Endothelial cell of umbilical vein (primary cell): Measurements from ENCODE around the gene PPP1R3A. TPM values are rescaled to one million over a fixed set of nuclear protein-coding genes. Genes with fewer than 3 reads are reported as not detected.

ENCODE experiments used
- BruUV-seq: library from RNA; stranded (reverse); fragments of 400-500 nt; replicated peaks from 2 replicates; lab custom pipeline; 2021; lab: Mats Ljungman, UMichigan
- CTCF ChIA-PET: fragments of 300-600, 350-600 bp; sonication (Branson Sonifier 250); formaldehyde crosslinking; loops from one replicate; lab custom pipeline; 2021; ENCODE audit warnings: antibody characterized with exemption, inconsistent platforms; lab: Charles Lee
- POLR2A ChIA-PET: fragments of 300-600, 350-600 bp; sonication (Branson Sonifier 250); formaldehyde crosslinking; loops from one replicate; lab custom pipeline; 2021; ENCODE audit warnings: antibody characterized with exemption, inconsistent platforms; lab: Charles Lee
- DNase-seq: peaks from one replicate; pipeline ENCODE4 v3.0.0-alpha.2; 2011; ENCODE audit warnings: low read depth, low spot score
- FAIRE-seq: peaks from 2 replicates; lab custom pipeline; 2011; peaks lifted over from hg19 to GRCh38; lab: Jason Lieb, UNC
- H2AFZ ChIP-seq: 2 replicates; pipeline ENCODE4 v1.6.0; 2012; ENCODE audit warnings: low read depth, low read length, control low read depth, inconsistent platforms
- H3K27ac ChIP-seq: 2 replicates; pipeline ENCODE4 v1.5.1; 2011; ENCODE audit warnings: low read depth, mild to moderate bottlenecking, control low read depth, low read length, moderate library complexity; ENCODE audit not compliant: insufficient read depth
- H3K27me3 ChIP-seq, 2 experiments: 2 replicates each; pipeline versions ENCODE4 v1.6.0 to v1.6.1; 2011; ENCODE audit warnings: low read length in 2 of 2, mixed read lengths in 1 of 2; ENCODE audit not compliant: control insufficient read depth in 2 of 2, insufficient read depth in 2 of 2
- H3K36me3 ChIP-seq, 2 experiments: 2 replicates in 1 of 2; 3 replicates in 1 of 2; pipeline ENCODE4 v1.5.1; 2011; ENCODE audit warnings: low read length in 2 of 2, mild to moderate bottlenecking in 1 of 2, moderate library complexity in 1 of 2; ENCODE audit not compliant: control insufficient read depth in 2 of 2, insufficient read depth in 2 of 2; ENCODE audit errors: extremely low read depth in 1 of 2
- H3K4me1 ChIP-seq: 3 replicates; pipeline ENCODE4 v1.5.1; 2011; ENCODE audit warnings: mild to moderate bottlenecking, low read length; ENCODE audit not compliant: control insufficient read depth, insufficient read depth; ENCODE audit errors: extremely low read depth
- H3K4me2 ChIP-seq: 2 replicates; pipeline ENCODE4 v1.6.1; 2011; ENCODE audit warnings: low read length, control low read depth, mixed read lengths; ENCODE audit not compliant: insufficient read depth
- H3K4me3 ChIP-seq, 3 experiments: fragments of 200-600 bp in 1 of 3; sonication (generic), shearing (Covaris generic) in 1 of 3; replicated peaks in 1 of 3; 2 replicates each; pipeline ENCODE4 v1.5.1; 2011 to 2016; ENCODE audit warnings: control low read depth in 3 of 3, low read length in 3 of 3, mild to moderate bottlenecking in 2 of 3, inconsistent platforms in 1 of 3, low read depth in 1 of 3, moderate library complexity in 1 of 3; ENCODE audit not compliant: insufficient read depth in 1 of 3
- H3K79me2 ChIP-seq: 2 replicates; pipeline ENCODE4 v1.6.0; 2012; ENCODE audit warnings: low read length, inconsistent platforms; ENCODE audit not compliant: control insufficient read depth, insufficient read depth
- H3K9ac ChIP-seq: replicated peaks from 2 replicates; pipeline ENCODE3; 2011; ENCODE audit warnings: low read length, control low read depth; ENCODE audit not compliant: insufficient read depth; ENCODE audit errors: extremely low read depth
- H3K9me1 ChIP-seq: replicated peaks from 3 replicates; pipeline ENCODE4 v1.6.0; 2011; ENCODE audit warnings: mild to moderate bottlenecking, low read length; ENCODE audit not compliant: control insufficient read depth, insufficient read depth; ENCODE audit errors: extremely low read depth
- H3K9me3 ChIP-seq: replicated peaks from 2 replicates; pipeline ENCODE4 v1.5.1; 2012; ENCODE audit warnings: low read length, inconsistent platforms; ENCODE audit not compliant: control insufficient read depth, insufficient read depth
- H4K20me1 ChIP-seq: replicated peaks from 2 replicates; pipeline ENCODE3; 2011; ENCODE audit warnings: mild to moderate bottlenecking, low read length; ENCODE audit not compliant: control insufficient read depth, insufficient read depth; ENCODE audit errors: extremely low read depth
- EZH2 ChIP-seq: IDR thresholded peaks from 2 replicates; pipeline ENCODE4 v1.6.1; 2012; ENCODE audit warnings: borderline replicate concordance, low read depth, mild to moderate bottlenecking, moderate library complexity, low read length, inconsistent platforms; ENCODE audit not compliant: severe bottlenecking
- FOS ChIP-seq: IDR thresholded peaks from 2 replicates; pipeline ENCODE4 v1.6.1; 2011; ENCODE audit warnings: mild to moderate bottlenecking, low read length, moderate library complexity, borderline replicate concordance; ENCODE audit not compliant: insufficient read depth
- GATA2 ChIP-seq: IDR thresholded peaks from 2 replicates; pipeline ENCODE4 v1.7.0; 2011; ENCODE audit warnings: low read depth, mild to moderate bottlenecking, moderate library complexity, mixed read lengths, low read length; ENCODE audit not compliant: insufficient read length, insufficient read depth
- JUN ChIP-seq: IDR thresholded peaks from 2 replicates; pipeline ENCODE4 v1.6.1; 2011; ENCODE audit warnings: borderline replicate concordance, low read depth; ENCODE audit not compliant: insufficient read length, insufficient read depth
- MYC ChIP-seq: IDR thresholded peaks from one replicate; pipeline ENCODE4 v1.6.1; 2011; ENCODE audit warnings: mild to moderate bottlenecking, low read depth, low read length
- POLR2A ChIP-seq: IDR thresholded peaks from 2 replicates; pipeline ENCODE4 v1.6.1; 2012; ENCODE audit warnings: low read depth, mild to moderate bottlenecking, control low read depth, low read length
- POLR2AphosphoS5 ChIP-seq: IDR thresholded peaks from 2 replicates; pipeline ENCODE4 v1.6.1; 2012; ENCODE audit warnings: low read depth, mild to moderate bottlenecking, control low read depth, low read length, moderate library complexity; ENCODE audit not compliant: insufficient read depth
- dilution Hi-C: fragments of 300-500 bp; cut with MboI; formaldehyde crosslinking; loops from one replicate; pipeline ENCODE4 v1.15.0; 2019; ENCODE audit warnings: low sequenced_read_pairs; ENCODE audit not compliant: extremely low pct_ligation_motif_present
- intact Hi-C: fragments of 100-400 bp; cut with micrococcal nuclease; formaldehyde crosslinking; loops from one replicate; pipeline ENCODE4 v1.10.0; 2022
- polyA plus RNA-seq, 4 experiments: library from polyadenylated mRNA; depleted of rRNA in 3 of 4; stranded (reverse) in 3 of 4; unstranded in 1 of 4; fragments of >200 nt; gene quantifications; 2 replicates each; pipeline versions ENCODE4 v1.2.1 to v1.2.3, GENCODE V29; 2011 to 2012; ENCODE audit warnings: missing spikeins in 1 of 4
- total RNA-seq: library from RNA; stranded (reverse); gene quantifications from 2 replicates; pipeline ENCODE4 v1.2.3, GENCODE V29; 2021
- TF ChIP-seq, protein P1 (sequence below), 2 donors: IDR thresholded peaks; 1 replicate in 1 of 2; 2 replicates in 1 of 2; pipeline ENCODE4 v1.5.1; 2011; ENCODE audit warnings: low read length in 2 of 2, mild to moderate bottlenecking in 2 of 2, moderate library complexity in 2 of 2, control low read depth in 1 of 2, inconsistent platforms in 1 of 2, low read depth in 1 of 2; ENCODE audit not compliant: insufficient read depth in 1 of 2; ENCODE audit errors: extremely low read depth in 1 of 2
- TF ChIP-seq, protein P2 (sequence below): IDR thresholded peaks from 2 replicates; pipeline ENCODE4 v1.6.1; 2011; ENCODE audit not compliant: insufficient read depth, insufficient read length

Gene PPP1R3A
- total and polyA plus RNA-seq, 2 donors (not counting 3 experiments of a cell fraction or from before 2014, with no cell fraction given): not detected

DNA sequence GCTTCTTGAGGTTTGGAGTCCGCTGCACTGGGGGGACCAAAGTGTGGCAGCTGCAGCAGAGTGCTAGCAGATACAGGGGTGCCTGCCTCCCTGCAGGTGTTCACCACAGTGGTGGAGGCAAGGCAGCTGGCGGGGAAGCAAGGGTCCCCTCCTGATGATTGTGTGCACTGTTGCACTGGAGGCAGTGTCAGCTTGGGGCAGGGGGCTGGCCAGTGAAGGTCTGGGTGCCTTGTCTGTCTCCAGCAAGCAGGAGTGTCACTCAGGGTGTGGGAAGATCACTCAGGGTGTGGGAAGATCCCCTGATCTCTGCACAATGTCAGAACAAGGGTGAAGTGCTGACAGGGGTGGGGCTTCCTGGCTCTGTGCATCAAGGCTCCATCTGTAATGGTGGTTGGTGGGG, 36.3 kb upstream of the PPP1R3A start:
- H3K27ac ChIP-seq: no peak overlapping the region
- CTCF ChIA-PET: no interaction called here
- no peak for FAIRE-seq
- no peak overlapping the region for H3K4me3 ChIP-seq
- H3K4me1 ChIP-seq: no peaks in the 10 kb centered on the region
- H3K27me3 ChIP-seq: no peaks in the 10 kb centered on the region
- H2AFZ ChIP-seq: no peak overlapping the region
- no peaks in the 10 kb centered on the region for H3K36me3 ChIP-seq
- H4K20me1 ChIP-seq: no peaks in the 10 kb centered on the region
- intact Hi-C loops: no loop called here
- no peak overlapping the region for H3K9ac ChIP-seq
- DNase-seq: no peak
- H3K9me3 ChIP-seq: no peaks in the 10 kb centered on the region
- H3K79me2 ChIP-seq: no peaks in the 10 kb centered on the region
- H3K9me1 ChIP-seq: no peaks in the 10 kb centered on the region
- BruUV-seq: no TSS peak
- no peak overlapping the region for H3K4me2 ChIP-seq
- TF ChIP-seq POLR2A (no peak), EZH2 (no peak), GATA2 (no peak), MYC (no peak), POLR2AphosphoS5 (no peak), JUN (no peak), FOS (no peak)
- TF ChIP-seq, protein P1, sequence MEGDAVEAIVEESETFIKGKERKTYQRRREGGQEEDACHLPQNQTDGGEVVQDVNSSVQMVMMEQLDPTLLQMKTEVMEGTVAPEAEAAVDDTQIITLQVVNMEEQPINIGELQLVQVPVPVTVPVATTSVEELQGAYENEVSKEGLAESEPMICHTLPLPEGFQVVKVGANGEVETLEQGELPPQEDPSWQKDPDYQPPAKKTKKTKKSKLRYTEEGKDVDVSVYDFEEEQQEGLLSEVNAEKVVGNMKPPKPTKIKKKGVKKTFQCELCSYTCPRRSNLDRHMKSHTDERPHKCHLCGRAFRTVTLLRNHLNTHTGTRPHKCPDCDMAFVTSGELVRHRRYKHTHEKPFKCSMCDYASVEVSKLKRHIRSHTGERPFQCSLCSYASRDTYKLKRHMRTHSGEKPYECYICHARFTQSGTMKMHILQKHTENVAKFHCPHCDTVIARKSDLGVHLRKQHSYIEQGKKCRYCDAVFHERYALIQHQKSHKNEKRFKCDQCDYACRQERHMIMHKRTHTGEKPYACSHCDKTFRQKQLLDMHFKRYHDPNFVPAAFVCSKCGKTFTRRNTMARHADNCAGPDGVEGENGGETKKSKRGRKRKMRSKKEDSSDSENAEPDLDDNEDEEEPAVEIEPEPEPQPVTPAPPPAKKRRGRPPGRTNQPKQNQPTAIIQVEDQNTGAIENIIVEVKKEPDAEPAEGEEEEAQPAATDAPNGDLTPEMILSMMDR (IDR thresholded peaks at IDR 0.05; ENCODE audit: extremely low read depth in 1 of 2, insufficient read depth in 1 of 2, low read depth in 1 of 2, low read length in 2 of 2): no peak
- TF ChIP-seq, protein P2, sequence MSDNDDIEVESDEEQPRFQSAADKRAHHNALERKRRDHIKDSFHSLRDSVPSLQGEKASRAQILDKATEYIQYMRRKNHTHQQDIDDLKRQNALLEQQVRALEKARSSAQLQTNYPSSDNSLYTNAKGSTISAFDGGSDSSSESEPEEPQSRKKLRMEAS: no peak
- dilution Hi-C loops: no loop called here
- POLR2A ChIA-PET: no interaction called here
